ENCODE data around the gene MAVS.
A peak's percentile ranks its signal among the peaks of the same experiment; 100 is the strongest.

Gene MAVS

GRCh38 chr20:3804254-3804751 is 42.3 kb upstream of the MAVS start:
- Histone ChIP-seq H3K9me3 (ENCODE audit: insufficient read depth, low read length) (no peaks in the 10 kb centered on the region), H2AFZ (ENCODE audit: low read depth, low read length) (no peak overlapping the region), H3K36me3 (replicated peaks; ENCODE audit: low read depth, low read length) (peaks cover 43% of the 10 kb centered on the region), H3K4me3 (ENCODE audit: low read length) (no peak overlapping the region), H3K4me1 (ENCODE audit: low read length) (peaks cover 11% of the 10 kb centered on the region; the same call in 1 of the 2 replicates), H3K4me2 (ENCODE audit: low read length) (no peak overlapping the region), H3K79me2 (ENCODE audit: low read length) (no peaks in the 10 kb centered on the region), H3K27ac (ENCODE audit: low read length) (no peak overlapping the region), H4K20me1 (ENCODE audit: insufficient read depth, low read length) (no peaks in the 10 kb centered on the region), H3K9ac (ENCODE audit: low read length) (no peak overlapping the region), H3K27me3 (ENCODE audit: low read depth, low read length) (no peaks in the 10 kb centered on the region)
- TF ChIP-seq EZH2phosphoT487 (IDR thresholded peaks at IDR 0.05; ENCODE audit: low read depth) (no peak), CTCF (IDR thresholded peaks at IDR 0.05; ENCODE audit: low read depth, low read length) (no peak)

- H3K9ac ChIP-seq (ENCODE audit: low read length) = no peak overlapping the region
- no peaks in the 10 kb centered on the region for H3K79me2 ChIP-seq (ENCODE audit: low read length)
- H4K20me1 ChIP-seq (ENCODE audit: insufficient read depth, low read length) = no peaks in the 10 kb centered on the region
- H3K9me3 ChIP-seq (ENCODE audit: insufficient read depth, low read length) = no peaks in the 10 kb centered on the region
- H2AFZ ChIP-seq (ENCODE audit: low read depth, low read length) = no peak overlapping the region
- H3K4me3 ChIP-seq (ENCODE audit: low read length) = no peak overlapping the region
- peaks cover 6% of the 10 kb centered on the region; the same call in 1 of the 2 replicates for H3K4me1 ChIP-seq (ENCODE audit: low read length)
- no peak overlapping the region for H3K4me2 ChIP-seq (ENCODE audit: low read length)
- TF ChIP-seq EZH2phosphoT487 (IDR thresholded peaks at IDR 0.05; ENCODE audit: low read depth) (no peak), CTCF (IDR thresholded peaks at IDR 0.05; ENCODE audit: low read depth, low read length) (no peak)
- H3K27me3 ChIP-seq (ENCODE audit: low read depth, low read length) = no peaks in the 10 kb centered on the region
- H3K27ac ChIP-seq (ENCODE audit: low read length) = no peak overlapping the region
- peaks cover 43% of the 10 kb centered on the region for H3K36me3 ChIP-seq (replicated peaks; ENCODE audit: low read depth, low read length)
Measured at GRCh38 chr20:3804781-3805180, 41.9 kb upstream of the MAVS start.

- no peaks in the 10 kb centered on the region for H3K27me3 ChIP-seq (ENCODE audit: low read depth, low read length)
- no peaks in the 10 kb centered on the region for H4K20me1 ChIP-seq (ENCODE audit: insufficient read depth, low read length)
- TF ChIP-seq EZH2phosphoT487 (IDR thresholded peaks at IDR 0.05; ENCODE audit: low read depth) = no peak
- no peak for TF ChIP-seq CTCF (IDR thresholded peaks at IDR 0.05; ENCODE audit: low read depth, low read length)
- no peak overlapping the region for H2AFZ ChIP-seq (ENCODE audit: low read depth, low read length)
- no peaks in the 10 kb centered on the region for H3K9me3 ChIP-seq (ENCODE audit: insufficient read depth, low read length)
- H3K4me3 ChIP-seq (ENCODE audit: low read length) = no peak overlapping the region
- H3K27ac ChIP-seq (ENCODE audit: low read length) = no peak overlapping the region
- no peak overlapping the region for H3K4me2 ChIP-seq (ENCODE audit: low read length)
- H3K36me3 ChIP-seq (replicated peaks; ENCODE audit: low read depth, low read length) = peaks cover 19% of the 10 kb centered on the region
- H3K79me2 ChIP-seq (ENCODE audit: low read length) = no peaks in the 10 kb centered on the region
- H3K9ac ChIP-seq (ENCODE audit: low read length) = no peak overlapping the region
- peaks cover 5% of the 10 kb centered on the region; the same call in 1 of the 2 replicates for H3K4me1 ChIP-seq (ENCODE audit: low read length)
Measured at GRCh38 chr20:3808544-3808943, 38.1 kb upstream of the MAVS start.

GRCh38 chr20:3811467-3812258 is 35.0 kb upstream of the MAVS start:
- Histone ChIP-seq H3K27ac (ENCODE audit: low read length) (no peak overlapping the region), H3K4me1 (ENCODE audit: low read length) (peaks cover 5% of the 10 kb centered on the region; the same call in 1 of the 2 replicates), H4K20me1 (ENCODE audit: insufficient read depth, low read length) (no peaks in the 10 kb centered on the region), H3K4me3 (ENCODE audit: low read length) (peak overlapping the region; percentile 24), H3K9me3 (ENCODE audit: insufficient read depth, low read length) (no peaks in the 10 kb centered on the region), H2AFZ (ENCODE audit: low read depth, low read length) (peak overlapping the region; percentile 43; the same call in 1 of the 2 replicates), H3K36me3 (replicated peaks; ENCODE audit: low read depth, low read length) (no peaks in the 10 kb centered on the region), H3K79me2 (ENCODE audit: low read length) (no peaks in the 10 kb centered on the region), H3K27me3 (ENCODE audit: low read depth, low read length) (peaks cover 9% of the 10 kb centered on the region; the same call in 1 of the 2 replicates), H3K9ac (ENCODE audit: low read length) (no peak overlapping the region), H3K4me2 (ENCODE audit: low read length) (peak overlapping the region; percentile 40)
- TF ChIP-seq EZH2phosphoT487 (IDR thresholded peaks at IDR 0.05; ENCODE audit: low read depth) = no peak
- TF ChIP-seq CTCF (IDR thresholded peaks at IDR 0.05; ENCODE audit: low read depth, low read length) = no peak

Data from OCI-LY3 (cell line).